HG03520 (cell line): ENCODE measurements around the gene EBLN2.

Source experiments
- ATAC-seq: cut with Tn5 transposase; IDR thresholded peaks from one replicate; pipeline ENCODE4 v1.9.1; 2021; ENCODE audit warnings: mild to moderate bottlenecking, moderate library complexity; ENCODE audit not compliant: unreplicated experiment

EBLN2 gene

DNA sequence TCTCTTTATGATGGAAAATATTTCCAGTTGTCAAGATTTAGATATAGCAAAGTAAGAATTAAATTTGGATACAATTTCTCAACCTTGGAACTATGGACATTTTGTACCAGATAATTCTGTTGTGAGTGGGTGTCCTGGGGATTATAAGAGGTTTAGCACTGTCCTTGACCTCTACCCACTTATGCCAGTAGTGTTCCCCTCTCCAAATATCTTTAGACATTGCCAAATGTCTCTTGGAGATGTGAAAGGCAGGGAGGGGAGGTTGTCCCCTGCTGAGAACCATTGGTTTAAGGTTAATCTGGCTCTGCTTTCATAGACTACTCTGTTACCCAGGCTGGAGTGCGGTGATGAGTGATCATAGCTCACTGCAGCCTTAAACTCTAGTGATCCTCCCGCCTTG lies at the start of gene EBLN2:
TSS of gene EBLN2 (plus strand) at position 244 of the 400 bp plus-strand sequence. CDS start 423 bp downstream, outside the sequence.
- no peak for ATAC-seq

DNA sequence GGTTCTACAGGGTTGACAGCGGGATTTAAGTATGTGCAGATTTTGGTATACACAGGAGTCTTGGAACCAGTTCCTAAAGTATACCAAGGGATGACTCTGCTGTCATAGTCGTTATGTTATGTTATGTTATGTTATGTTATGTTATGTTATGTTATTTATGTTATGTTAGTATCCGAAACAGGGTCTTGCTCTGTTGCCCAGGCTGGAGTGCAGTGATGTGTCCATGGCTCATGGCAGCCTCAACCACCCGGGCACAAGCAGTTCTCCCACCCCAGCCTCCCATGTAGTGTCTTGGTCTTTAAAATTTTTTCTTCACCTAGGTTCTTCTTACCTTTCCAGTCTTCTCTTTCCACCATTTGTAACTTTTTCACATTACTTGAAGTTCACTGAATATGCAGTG lies 43.2 kb upstream of the EBLN2 start:
- no peak for ATAC-seq

DNA sequence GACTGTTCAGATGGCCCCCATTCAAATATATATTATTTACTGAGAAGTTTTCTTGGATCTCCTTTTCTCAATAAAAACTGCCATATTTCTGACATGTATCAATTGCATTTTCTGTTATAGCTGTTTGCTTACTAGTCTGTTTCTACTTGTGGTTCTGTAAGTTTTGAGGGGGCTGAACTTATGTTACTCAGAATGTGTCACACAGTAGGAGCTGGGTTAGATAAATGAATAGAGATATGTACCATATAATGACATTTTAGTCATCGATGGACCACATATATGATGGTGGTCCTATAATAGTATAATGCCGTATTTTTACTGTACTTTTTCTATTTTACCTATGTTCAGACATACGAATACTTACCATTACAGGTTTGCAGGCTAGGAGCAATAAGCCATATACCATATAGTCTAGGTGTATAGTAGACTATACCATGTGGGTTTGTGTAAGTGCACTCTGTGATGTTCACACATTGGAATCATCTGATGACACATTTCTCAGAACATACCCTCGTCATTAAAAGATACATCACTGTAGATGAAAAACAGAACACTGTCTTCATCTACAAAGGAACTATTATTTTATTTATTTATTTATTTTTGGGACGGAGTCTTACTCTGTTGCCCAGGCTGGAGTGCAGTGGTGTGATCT lies 42.5 kb upstream of the EBLN2 start:
- no peak for ATAC-seq

DNA sequence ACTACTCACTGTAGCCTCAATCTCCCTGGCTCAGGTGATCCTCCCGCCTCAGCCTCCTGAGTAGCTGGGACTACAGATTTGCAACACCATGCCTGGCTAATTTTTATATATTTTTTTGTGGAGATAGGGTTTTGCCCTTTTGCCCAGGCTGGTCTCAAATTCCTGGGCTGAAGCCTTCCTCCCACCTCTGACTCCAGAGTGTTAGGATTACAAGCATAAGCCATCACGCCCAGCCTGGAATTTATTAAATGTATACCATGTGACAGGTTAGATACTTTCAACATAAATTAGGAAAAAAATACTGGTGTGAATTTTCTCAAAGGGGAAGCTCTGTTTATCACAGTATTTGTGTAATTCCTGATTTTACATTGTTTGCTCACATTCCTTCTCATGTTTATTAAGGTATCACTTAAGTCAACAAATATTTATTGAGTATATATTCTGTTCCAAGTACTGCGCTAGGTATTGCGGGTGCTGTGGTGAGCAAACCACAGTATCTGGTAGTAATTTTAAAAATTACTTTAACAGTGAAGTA lies 40.1 kb upstream of the EBLN2 start:
- no peak for ATAC-seq

DNA sequence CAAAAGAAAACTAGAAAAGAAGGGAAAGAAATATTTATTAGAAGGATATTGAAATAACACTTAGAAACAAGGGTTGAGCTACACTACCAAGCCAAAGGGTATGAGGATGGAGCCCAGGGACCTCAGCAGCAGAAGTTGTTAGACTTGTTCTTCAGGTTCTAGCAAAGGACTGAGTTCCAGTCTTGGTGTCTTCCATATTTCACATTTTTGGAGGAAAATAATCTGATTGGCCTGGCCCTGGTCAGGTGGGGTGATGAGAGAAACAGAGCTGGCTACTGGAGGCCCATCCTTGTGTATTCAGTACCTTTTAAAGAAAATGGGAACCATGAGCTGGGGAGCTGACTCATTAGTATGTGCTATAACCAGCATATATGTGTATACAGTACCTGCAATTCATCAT lies 36.6 kb upstream of the EBLN2 start:
- no peak for ATAC-seq

DNA sequence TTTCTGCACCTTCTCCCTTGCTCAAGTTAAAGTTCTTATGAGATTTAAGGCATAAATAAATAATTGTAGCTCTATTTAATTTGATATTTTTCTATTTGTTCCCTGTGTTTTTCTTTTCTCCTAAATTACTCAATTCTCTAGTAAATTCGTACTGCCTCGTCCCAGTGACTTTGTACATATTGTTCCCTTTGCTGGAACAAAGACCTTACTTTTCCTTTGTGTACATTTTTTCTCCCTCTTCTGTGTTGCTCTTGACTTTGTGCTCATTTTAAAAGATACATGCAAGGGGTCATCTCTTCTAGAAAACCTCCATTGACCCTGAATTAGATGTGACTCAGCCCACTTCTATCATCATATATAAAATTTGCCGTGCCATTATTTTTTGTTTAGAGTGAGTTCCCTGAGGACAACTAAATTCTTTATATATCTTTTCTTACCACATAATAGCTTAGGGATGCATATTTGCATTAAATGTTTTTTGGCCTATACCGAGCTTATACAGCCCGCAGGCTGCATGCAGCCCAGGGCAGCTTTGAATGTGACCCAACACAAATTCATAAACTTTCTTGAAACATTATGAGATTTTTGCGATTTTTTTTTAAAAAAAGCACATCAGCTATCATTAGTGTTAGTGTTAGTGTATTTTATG lies 35.2 kb upstream of the EBLN2 start:
- ATAC-seq: no peak

DNA sequence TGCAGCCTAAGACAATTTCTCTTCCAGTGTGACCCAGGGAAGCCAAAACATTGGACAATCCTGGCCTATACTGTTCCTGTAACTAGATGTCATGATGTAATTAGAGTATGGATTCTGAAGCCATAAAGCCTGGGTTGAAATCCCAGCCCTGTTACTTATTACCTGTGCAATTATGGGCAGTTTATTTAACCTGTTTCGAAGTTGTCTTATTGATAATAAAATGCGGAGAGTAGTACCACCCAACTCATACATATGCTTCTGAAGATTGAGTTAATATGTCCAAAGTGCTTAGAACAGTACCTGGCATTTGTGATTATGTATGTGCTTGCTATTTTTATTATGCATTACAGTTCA lies 34.7 kb upstream of the EBLN2 start:
- no peak for ATAC-seq

DNA sequence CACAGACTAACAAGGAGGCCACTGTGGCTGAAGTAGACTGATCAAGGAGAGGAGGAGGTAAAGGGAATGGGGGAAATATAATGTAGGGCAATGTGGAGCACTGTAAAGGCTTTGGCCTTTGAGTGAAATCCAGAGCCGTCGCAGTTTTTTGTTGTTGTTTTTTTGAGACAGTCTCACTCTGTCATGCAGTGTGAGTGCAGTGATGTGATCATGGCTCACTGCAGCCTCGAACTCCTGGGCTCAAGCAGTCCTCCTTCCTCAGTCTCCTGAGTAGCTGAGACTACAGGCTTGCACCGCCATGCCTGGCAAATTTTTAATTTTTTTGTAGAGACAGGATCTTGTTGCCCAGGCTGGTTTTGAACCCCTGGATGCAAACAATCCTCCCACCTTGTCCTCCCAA lies 32.7 kb upstream of the EBLN2 start:
- no peak for ATAC-seq

DNA sequence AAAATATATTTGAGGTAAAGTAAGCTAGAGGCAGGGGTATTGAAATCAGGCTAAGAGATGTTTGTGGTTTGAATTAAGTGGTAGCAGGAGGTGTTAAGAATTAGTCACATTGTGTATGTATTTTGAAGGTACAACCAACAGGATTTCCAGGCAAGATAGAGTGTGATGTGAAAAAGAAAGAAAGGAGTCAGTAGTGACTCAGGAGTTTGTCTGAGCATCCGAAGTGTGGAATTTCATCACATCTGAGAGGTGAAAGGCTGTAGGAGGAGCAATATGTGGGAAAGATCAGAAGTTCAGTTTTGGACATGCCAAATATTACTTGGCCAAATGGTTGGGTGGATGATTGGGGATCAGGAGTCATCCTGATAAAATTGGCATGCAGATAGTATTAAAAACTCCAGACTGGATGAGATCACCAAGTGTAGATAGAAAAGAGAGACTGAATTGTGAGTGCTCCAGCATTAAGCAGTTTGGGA lies 32.1 kb upstream of the EBLN2 start:
- ATAC-seq: no peak

DNA sequence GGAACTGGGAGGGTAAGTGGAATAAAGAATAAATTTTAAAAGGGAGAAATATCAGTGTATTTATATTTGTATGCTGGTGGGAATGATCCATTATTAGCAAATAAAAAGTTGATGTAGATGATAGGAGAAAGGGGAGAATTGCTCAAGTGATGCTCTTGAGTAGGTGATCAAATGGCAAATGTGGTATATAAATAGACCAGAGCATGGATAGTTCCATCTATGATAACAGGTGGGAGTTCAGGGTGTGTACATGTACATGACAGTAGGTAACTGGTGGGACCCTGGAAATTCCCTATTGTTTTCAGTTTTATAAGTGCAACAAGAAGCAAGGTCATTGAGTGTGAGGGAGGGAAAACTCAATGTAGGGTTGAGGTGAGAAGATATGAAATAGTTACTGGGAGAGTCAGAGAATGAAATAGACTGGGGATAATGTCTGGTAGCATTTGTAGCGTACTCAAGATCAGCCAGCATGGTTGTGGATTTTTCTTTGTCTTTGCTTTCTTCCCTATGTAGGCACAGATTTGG lies 31.3 kb upstream of the EBLN2 start:
- ATAC-seq: no peak

DNA sequence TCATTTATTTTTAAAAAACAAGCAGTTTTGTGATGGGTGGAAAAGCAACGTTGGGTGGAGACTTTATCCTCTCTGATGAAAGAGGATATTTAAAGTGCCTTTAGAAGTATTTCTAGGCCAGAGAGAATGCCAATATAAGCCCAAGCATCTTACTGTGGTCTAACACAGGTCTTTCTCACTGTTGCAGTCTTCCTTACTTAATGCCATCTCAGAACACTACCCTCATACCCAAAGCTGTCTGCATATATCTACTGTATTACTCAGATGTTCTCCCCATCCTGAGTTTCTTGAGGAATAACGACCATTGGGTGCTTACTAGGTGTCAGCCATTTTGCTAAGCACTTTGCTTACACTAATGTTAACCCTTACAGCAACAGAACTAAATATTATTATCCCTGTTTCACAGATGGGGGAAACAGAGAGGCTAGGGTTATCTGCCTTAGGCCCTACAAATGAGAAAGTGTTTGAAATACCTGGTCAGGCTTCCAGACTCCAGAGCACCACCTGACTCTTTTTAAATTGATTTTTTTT lies 29.8 kb upstream of the EBLN2 start:
- ATAC-seq: no peak

DNA sequence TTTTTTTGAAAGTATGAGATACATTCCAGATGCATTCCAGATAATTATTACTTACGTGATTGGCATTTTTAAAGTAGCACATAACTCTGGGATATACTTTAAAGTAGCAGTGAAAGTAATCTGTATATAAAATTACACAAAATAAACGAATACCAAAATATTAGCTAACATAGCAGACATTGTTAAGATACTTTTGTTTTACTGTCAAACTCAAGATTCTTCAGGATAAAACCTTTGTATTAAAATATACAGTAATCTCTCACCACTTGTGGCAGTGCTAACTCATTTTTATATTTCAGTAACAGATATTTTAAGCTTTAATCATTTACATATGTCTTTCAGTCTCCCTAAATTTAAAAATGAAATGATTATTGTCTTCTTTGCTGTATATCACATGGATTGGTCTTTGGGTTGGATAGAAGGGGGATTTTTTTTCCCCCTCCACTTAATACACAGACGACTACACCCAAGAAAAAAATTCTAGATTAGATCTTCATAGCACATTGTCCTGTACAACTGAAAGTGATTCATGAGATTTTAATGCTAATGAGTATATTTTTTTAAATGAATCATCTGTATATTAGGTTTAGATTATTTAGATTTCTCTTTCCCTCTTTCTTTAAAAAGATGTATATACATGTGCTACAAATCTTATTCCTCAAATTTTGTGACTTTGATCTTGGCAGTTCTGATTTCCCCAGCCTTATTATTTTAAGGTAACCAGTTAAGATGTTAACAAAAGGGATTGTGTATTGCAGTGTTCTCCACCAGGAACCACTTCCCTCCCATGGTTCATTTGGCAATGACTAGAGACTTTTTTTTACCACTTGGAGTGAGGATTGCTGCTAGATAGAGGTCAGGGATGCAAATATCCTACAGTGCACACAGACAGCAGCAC lies 24.5 kb upstream of the EBLN2 start:
- no peak for ATAC-seq

DNA sequence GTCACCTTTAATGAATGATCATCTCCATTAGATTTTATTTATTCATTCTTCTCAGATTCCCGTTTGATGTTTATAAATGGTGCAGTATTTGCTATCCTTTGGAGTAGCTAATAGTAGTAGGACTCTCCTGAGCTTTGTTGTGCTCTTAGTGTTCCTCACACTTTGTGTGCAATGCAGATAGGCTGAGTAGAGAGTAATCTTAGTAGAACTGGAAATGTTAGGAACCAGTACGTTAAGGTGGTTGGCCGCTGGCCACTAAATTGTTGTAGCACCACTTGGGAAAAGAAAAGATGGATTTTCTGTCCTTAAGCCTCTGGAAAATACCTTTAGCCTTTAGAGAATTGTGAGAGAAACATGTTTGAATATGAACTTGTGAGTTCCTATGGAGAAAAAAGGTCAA lies 19.9 kb upstream of the EBLN2 start:
- ATAC-seq: no peak

DNA sequence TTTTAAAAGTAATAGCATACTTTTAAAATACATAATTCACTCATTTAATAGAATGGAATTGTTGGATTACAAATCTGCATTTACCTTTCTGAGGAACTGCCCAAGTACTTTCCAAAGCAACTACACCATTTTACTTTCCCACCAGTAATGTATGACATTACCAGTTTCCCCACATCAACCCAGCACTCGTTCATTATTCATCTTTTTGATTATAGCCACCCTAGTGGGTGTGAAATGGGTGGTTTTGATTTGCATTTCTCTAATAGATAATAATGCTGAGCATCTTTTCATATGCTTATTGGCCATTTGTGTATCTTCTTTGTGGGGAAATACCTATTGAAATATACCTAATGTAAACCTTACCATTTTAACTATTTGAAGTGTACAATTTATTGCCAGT lies 18.0 kb upstream of the EBLN2 start:
- ATAC-seq: no peak

DNA sequence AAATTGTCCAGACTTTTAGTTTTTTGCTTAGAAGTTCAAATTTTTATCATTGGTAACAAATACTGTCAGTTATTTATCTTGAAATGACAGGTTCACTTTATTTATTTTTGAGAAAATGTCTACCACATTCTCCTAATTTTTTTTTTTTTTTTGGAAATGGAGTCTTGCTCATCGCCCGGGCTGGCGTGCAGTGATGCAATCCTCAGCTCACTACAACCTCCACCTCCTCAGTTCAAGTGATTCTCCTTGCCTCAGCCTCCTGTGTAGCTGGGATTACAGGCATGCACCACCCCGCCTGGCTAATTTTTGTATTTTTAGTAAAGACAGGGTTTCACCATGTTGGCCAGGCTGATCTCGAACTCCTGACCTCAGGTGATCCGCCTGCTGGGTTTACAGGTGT lies 16.1 kb upstream of the EBLN2 start:
- ATAC-seq: no peak

DNA sequence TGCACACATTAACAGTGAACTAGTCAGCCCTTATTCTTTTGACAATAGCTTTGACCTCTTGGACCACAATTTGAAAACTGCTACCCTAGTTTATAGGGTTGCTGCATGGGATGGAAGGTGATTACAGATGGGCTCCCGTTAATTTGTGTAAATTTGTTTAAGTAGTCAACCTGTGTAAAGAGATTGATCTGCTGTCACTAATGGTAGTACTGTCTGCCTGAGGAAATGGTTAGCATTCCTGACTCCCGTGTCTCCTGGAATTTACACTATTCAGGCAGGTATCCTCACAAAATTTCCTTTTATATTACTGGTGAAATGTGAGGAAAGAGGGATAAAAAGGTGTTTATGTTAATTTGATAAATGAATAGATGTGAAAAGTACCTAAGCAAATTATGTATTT lies 15.3 kb upstream of the EBLN2 start:
- no peak for ATAC-seq

DNA sequence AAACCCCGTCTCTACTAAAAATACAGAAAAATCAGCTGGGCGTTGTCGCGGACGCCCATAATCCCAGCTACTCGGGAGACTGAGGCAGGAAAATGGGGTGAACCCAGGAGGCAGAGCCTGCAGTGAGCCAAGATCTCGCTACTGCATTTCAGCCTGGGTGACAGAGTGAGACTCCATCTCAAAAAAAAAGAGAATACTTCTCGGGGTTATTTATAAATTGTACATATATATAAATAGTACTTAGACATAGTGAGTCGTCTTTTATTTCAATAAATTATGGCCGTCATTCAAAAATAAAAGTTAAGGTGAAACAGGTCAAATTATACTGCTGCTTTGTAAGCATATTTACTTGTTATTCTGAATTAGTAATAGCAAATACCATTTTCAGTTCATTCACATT lies 12.1 kb upstream of the EBLN2 start:
- ATAC-seq: no peak

DNA sequence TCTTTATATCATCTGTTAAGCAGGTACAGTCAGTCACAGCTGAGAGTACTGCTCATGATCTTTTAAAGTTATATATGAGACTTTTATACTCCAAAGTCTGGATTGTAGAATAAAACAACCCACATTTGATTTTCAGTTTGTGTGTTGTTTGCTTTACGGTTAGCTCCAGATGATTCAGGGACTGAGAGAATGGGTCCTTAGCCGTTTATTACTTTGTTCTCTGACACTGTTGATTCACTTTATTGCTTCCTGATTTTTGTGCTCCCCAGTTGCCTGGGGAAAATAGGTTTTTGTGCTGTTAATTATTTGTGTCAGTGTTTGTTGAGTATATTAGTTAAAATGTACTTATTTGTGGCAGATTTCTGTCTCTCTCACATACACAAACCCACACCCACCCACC lies 8.6 kb upstream of the EBLN2 start:
- no peak for ATAC-seq

DNA sequence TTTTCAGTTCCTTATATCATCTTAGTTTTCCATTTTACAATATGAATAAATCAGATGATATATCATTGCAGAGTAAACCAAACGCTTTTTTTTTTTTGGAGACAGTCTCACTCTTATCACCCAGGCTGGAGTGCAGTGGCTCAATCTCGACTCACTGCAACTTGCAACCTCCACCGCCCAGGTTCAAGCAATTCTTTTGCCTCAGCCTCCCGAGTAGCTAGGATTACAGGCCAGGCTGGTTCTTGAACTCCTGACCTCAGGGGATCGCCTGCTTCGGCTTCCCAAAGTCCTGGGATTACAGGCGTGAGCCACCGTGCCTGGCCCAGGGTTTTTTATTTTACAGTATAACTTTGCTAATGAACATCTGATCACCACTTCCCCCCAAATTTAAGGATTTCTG lies 5.9 kb upstream of the EBLN2 start:
- no peak for ATAC-seq

DNA sequence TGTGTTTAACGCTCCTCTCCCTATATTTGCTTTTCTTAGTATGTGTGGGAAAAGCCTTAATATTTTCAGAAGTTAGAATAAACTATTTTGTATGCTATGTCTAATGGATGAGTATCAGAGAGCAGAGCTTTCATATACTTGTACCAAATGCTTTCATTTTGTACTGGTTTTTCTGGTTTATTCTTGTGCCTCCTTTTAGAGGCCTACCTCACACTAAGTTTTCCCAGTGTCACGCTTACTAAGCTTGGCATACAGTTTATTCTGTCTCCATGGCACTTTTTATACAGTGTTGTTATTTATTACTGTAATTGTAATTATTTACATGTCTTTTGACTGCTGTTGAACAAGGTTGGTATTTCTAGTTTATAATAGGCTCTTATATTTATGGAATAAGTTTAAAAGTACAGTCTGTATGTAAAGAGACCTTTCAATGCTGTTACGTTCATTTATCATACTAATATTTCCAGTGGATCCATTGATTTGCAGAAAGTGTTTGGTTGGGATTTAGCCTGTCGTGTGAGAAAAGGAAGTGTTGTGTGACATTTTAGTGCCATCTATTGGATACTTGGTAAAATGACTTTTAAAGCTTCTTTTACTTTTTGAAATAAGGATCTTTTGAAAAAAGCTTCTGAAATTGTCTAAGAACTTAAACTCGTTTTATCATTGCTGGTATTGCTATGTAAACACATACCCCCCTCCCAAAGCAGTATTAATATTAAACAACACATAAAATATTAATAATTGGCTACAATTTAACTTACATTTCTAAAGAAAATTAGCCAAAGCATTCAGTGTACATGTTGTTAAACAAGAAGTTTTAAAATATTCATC lies 5.2 kb upstream of the EBLN2 start:
- no peak for ATAC-seq
